GM10248 (cell line): ENCODE results near the gene HMSD.

Experiments used
- CTCF ChIA-PET: fragments of 300-600 bp; sonication (Branson Sonifier 250); formaldehyde crosslinking; extraction: SDS; loops from one replicate; lab custom pipeline; 2021; ENCODE audit warnings: antibody characterized with exemption; lab: Yijun Ruan, JAX
- POLR2A ChIA-PET: fragments of 350-650 bp; sonication (Branson Sonifier 250); formaldehyde crosslinking; extraction: SDS; loops from one replicate; lab custom pipeline; 2020; ENCODE audit warnings: antibody characterized with exemption; lab: Yijun Ruan, JAX
- DNase-seq: peaks from one replicate; pipeline ENCODE4 v3.0.0; 2012; ENCODE audit errors: extremely low spot score
- CTCF ChIP-seq: IDR thresholded peaks from 2 replicates; pipeline ENCODE4 v1.5.1; 2012; ENCODE audit warnings: mild to moderate bottlenecking, low read depth; ENCODE audit errors: extremely low read depth, missing control alignments, control extremely low read depth

HMSD gene

GRCh38 chr18:63980027-63980426 is 30.9 kb downstream of the HMSD start:
- ChIA-PET POLR2A (no interaction called here), CTCF (interaction anchor here (0.6 to 1.8 kb wide), 6 partner anchors 11 to 469 kb away, joined by 3 to 9 read pairs (median 4); no protein-coding TSS in a partner anchor)
- DNase-seq: no peak
- TF ChIP-seq CTCF: no peak

GRCh38 chr18:63980896-63981460 is 31.9 kb downstream of the HMSD start:
- ChIA-PET POLR2A (no interaction called here), CTCF (interaction anchor here (1.0 to 1.8 kb wide), 3 partner anchors 14 to 31 kb away, joined by 3 to 9 read pairs (median 5); no protein-coding TSS in a partner anchor)
- no peak for TF ChIP-seq CTCF
- DNase-seq: no peak

GRCh38 chr18:63981719-63982118 is 32.6 kb downstream of the HMSD start:
- ChIA-PET POLR2A (no interaction called here), CTCF (interaction anchor here (1.0 kb wide), 1 partner anchor 13 kb away, joined by 3 read pairs; no protein-coding TSS in a partner anchor)
- TF ChIP-seq CTCF: no peak
- no peak for DNase-seq

GRCh38 chr18:63982361-63982760 is 33.3 kb downstream of the HMSD start:
- ChIA-PET POLR2A (no interaction called here), CTCF (no interaction called here)
- no peak for TF ChIP-seq CTCF
- no peak for DNase-seq

GRCh38 chr18:63986885-63987284 is 37.8 kb downstream of the HMSD start:
- ChIA-PET CTCF (no interaction called here), POLR2A (no interaction called here)
- DNase-seq: no peak
- no peak for TF ChIP-seq CTCF

- ChIA-PET CTCF (interaction anchor here (1.1 kb wide), 1 partner anchor 13 kb away, joined by 4 read pairs; no protein-coding TSS in a partner anchor), POLR2A (no interaction called here)
- no peak for TF ChIP-seq CTCF
- no peak for DNase-seq
Observed at GRCh38 chr18:63987743-63988142, 38.6 kb downstream of the HMSD start.
